DND-41 (cell line): ENCODE results near the gene ATG101.

Source experiments
- EZH2 ChIP-seq: IDR thresholded peaks from 3 replicates; pipeline ENCODE4 v1.6.1; 2012; ENCODE audit warnings: borderline replicate concordance, low read depth, mild to moderate bottlenecking, moderate library complexity, low read length, inconsistent platforms; ENCODE audit not compliant: severe bottlenecking
- TF ChIP-seq, protein P1 (sequence below): IDR thresholded peaks from 2 replicates; pipeline ENCODE4 v1.5.1; 2012; ENCODE audit warnings: borderline replicate concordance, low read length, moderate library complexity, mild to moderate bottlenecking; ENCODE audit not compliant: poor library complexity, severe bottlenecking; ENCODE audit errors: extremely low read depth

GRCh38 chr12:52044292-52044983 is 25.3 kb upstream of the ATG101 start:
- TF ChIP-seq, protein P1, sequence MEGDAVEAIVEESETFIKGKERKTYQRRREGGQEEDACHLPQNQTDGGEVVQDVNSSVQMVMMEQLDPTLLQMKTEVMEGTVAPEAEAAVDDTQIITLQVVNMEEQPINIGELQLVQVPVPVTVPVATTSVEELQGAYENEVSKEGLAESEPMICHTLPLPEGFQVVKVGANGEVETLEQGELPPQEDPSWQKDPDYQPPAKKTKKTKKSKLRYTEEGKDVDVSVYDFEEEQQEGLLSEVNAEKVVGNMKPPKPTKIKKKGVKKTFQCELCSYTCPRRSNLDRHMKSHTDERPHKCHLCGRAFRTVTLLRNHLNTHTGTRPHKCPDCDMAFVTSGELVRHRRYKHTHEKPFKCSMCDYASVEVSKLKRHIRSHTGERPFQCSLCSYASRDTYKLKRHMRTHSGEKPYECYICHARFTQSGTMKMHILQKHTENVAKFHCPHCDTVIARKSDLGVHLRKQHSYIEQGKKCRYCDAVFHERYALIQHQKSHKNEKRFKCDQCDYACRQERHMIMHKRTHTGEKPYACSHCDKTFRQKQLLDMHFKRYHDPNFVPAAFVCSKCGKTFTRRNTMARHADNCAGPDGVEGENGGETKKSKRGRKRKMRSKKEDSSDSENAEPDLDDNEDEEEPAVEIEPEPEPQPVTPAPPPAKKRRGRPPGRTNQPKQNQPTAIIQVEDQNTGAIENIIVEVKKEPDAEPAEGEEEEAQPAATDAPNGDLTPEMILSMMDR, result no peak
- no peak for TF ChIP-seq EZH2
